HepG2 (cell line): Measurements from ENCODE around the gene FRMD3. TPM values are rescaled to one million over a fixed set of nuclear protein-coding genes. Genes with fewer than 3 reads are reported as not detected.
A peak's percentile ranks its signal among the peaks of the same experiment; 100 is the strongest.

Experiments used
- ARNT2 ChIP-seq: sonication (generic); formaldehyde crosslinking; IDR thresholded peaks from 2 replicates; pipeline ENCODE4 v1.8.0; 2022; ENCODE audit warnings: mild to moderate bottlenecking, low read depth, missing genetic modification reagents, moderate library complexity
- CAMTA2 ChIP-seq: sonication (generic); formaldehyde crosslinking; IDR thresholded peaks from 2 replicates; pipeline ENCODE4 v1.4.0; 2020; ENCODE audit warnings: mild to moderate bottlenecking, missing genetic modification reagents, borderline replicate concordance
- DNMT3B ChIP-seq: conservative IDR thresholded peaks from 2 replicates; pipeline ENCODE4 v1.6.1; 2016; ENCODE audit warnings: missing biosample characterization, control low read depth
- DPF2 ChIP-seq: sonication (generic); formaldehyde crosslinking; IDR thresholded peaks from 2 replicates; pipeline ENCODE4 v1.4.0; 2020; ENCODE audit warnings: mild to moderate bottlenecking, low read depth, missing genetic modification reagents, borderline replicate concordance
- ETS1 ChIP-seq: sonication (generic); formaldehyde crosslinking; IDR thresholded peaks from 2 replicates; pipeline ENCODE4 v1.4.0; 2020; ENCODE audit warnings: missing genetic modification reagents
- HNF1A ChIP-seq, 2 experiments: sonication (generic) in 1 of 2; formaldehyde crosslinking in 1 of 2; IDR thresholded peaks; 2 replicates each; pipeline versions ENCODE4 v1.4.0 to v1.6.1; 2016 to 2020; ENCODE audit warnings: borderline replicate concordance in 1 of 2, low read depth in 1 of 2, mild to moderate bottlenecking in 1 of 2, missing genetic modification reagents in 1 of 2
- TIGD3 ChIP-seq: sonication (generic); formaldehyde crosslinking; IDR thresholded peaks from 2 replicates; pipeline ENCODE4 v1.5.1; 2020; ENCODE audit warnings: mild to moderate bottlenecking, missing genetic modification reagents, borderline replicate concordance
- ZFP1 ChIP-seq: IDR thresholded peaks from 2 replicates; pipeline ENCODE4 v1.6.1; 2016
- ZKSCAN5 ChIP-seq: sonication (generic); formaldehyde crosslinking; IDR thresholded peaks from 2 replicates; pipeline ENCODE4 v1.5.1; 2020; ENCODE audit warnings: mild to moderate bottlenecking, missing genetic modification reagents
- ZNF20 ChIP-seq: sonication (generic); formaldehyde crosslinking; IDR thresholded peaks from 2 replicates; pipeline ENCODE4 v1.4.0; 2020; ENCODE audit warnings: mild to moderate bottlenecking, moderate library complexity, missing genetic modification reagents
- ZNF205 ChIP-seq: IDR thresholded peaks from 2 replicates; pipeline ENCODE4 v1.6.1; 2018; ENCODE audit warnings: missing biosample characterization, missing genetic modification reagents
- ZNF275 ChIP-seq: sonication (generic); formaldehyde crosslinking; IDR thresholded peaks from 2 replicates; pipeline ENCODE4 v1.8.0; 2022; ENCODE audit warnings: missing genetic modification reagents, mild to moderate bottlenecking, inconsistent platforms, borderline replicate concordance
- ZNF276 ChIP-seq: sonication (generic); formaldehyde crosslinking; IDR thresholded peaks from 2 replicates; pipeline ENCODE4 v1.4.0; 2020; ENCODE audit warnings: mild to moderate bottlenecking, low read depth, missing genetic modification reagents
- ZNF350 ChIP-seq: sonication (generic); formaldehyde crosslinking; IDR thresholded peaks from 2 replicates; pipeline ENCODE4 v1.4.0; 2020; ENCODE audit warnings: mild to moderate bottlenecking, low read depth, missing genetic modification reagents, borderline replicate concordance
- ZNF432 ChIP-seq: sonication (generic); formaldehyde crosslinking; IDR thresholded peaks from 2 replicates; pipeline ENCODE4 v1.5.0; 2020; ENCODE audit warnings: missing genetic modification reagents, mild to moderate bottlenecking, borderline replicate concordance
- ZNF530 ChIP-seq: sonication (generic); formaldehyde crosslinking; IDR thresholded peaks from 2 replicates; pipeline ENCODE4 v1.5.0; 2020; ENCODE audit warnings: low read depth, mild to moderate bottlenecking, missing genetic modification reagents
- ZNF577 ChIP-seq: sonication (generic); formaldehyde crosslinking; IDR thresholded peaks from 2 replicates; pipeline ENCODE4 v1.4.0; 2020; ENCODE audit warnings: mild to moderate bottlenecking, low read depth, missing genetic modification reagents, borderline replicate concordance
- ZSCAN20 ChIP-seq: sonication (generic); formaldehyde crosslinking; IDR thresholded peaks from 2 replicates; pipeline ENCODE4 v1.4.0; 2020; ENCODE audit warnings: missing genetic modification reagents, mild to moderate bottlenecking, borderline replicate concordance
- polyA plus RNA-seq, 8 experiments: library from polyadenylated mRNA; depleted of rRNA in 3 of 8; stranded (reverse) in 7 of 8; unstranded in 1 of 8; fragments of >200 nt; fragmentation: Illumina TruSeq in 4 of 8; extraction: Trizol in 4 of 8; gene quantifications; 2 replicates each; pipeline versions ENCODE4 v1.2.1 to v1.2.3, GENCODE V29; 2011 to 2016; ENCODE audit warnings: low read depth in 4 of 8, missing spikeins in 1 of 8, mixed read lengths in 1 of 8; ENCODE audit not compliant: insufficient read depth in 1 of 8
- total RNA-seq, 5 experiments: library from RNA; depleted of rRNA; stranded (reverse); fragments of >200 nt; fragmentation: Illumina TruSeq; extraction: Trizol; gene quantifications; 2 replicates each; pipeline ENCODE4 v1.2.3, GENCODE V29; 2016; ENCODE audit warnings: low read depth in 1 of 5

The FRMD3 gene
- total and polyA plus RNA-seq, 2 of the 13 experiments (the other 11 are each of a cell fraction or from before 2014, with no cell fraction given) = 3.2 to 7.7 TPM

- TF ChIP-seq ZNF275 (peak; percentile 68; the same call in 1 of the 2 replicates), ZNF530 (CRISPR knock-in tag) (0 out of 2 replicates have a peak, but pooled peaks have one; percentile 48), ZNF577 (CRISPR knock-in tag) (no peak), DNMT3B (CRISPR knock-in tag) (no peak), HNF1A (IDR thresholded peaks at IDR 0.05; ENCODE audit: low read depth) (no peak), HNF1A (CRISPR knock-in tag; IDR thresholded peaks at IDR 0.05; ENCODE audit: borderline replicate concordance) (peak; percentile 43), ZFP1 (no peak), ZNF432 (CRISPR knock-in tag) (no peak), ETS1 (CRISPR knock-in tag) (no peak), ZSCAN20 (CRISPR knock-in tag) (peak; percentile 73; the same call in 1 of the 2 replicates), ZNF20 (CRISPR knock-in tag) (no peak), DPF2 (CRISPR knock-in tag) (no peak), CAMTA2 (CRISPR knock-in tag) (0 out of 2 replicates have a peak, but pooled peaks have one; percentile 81), ZNF205 (peak; percentile 88), ZNF276 (CRISPR knock-in tag) (peak; percentile 64; the same call in 1 of the 2 replicates), ZKSCAN5 (CRISPR knock-in tag) (no peak), TIGD3 (CRISPR knock-in tag) (no peak), ZNF350 (CRISPR knock-in tag) (no peak), ARNT2 (CRISPR knock-in tag) (peak; percentile 87)
These were observed at the start of gene FRMD3 (continued) for GRCh38 chr9:83538172-83538889.
